Measurements from ENCODE around the gene TBC1D21.

Gene TBC1D21

GRCh38 chr15:73862276-73862675 is 11.1 kb upstream of the TBC1D21 start:
- DNase-seq = no peak

- no peak for DNase-seq
These were observed 8.0 kb upstream of the TBC1D21 start for GRCh38 chr15:73865379-73865778.

- DNase-seq = no peak
These were observed 7.5 kb upstream of the TBC1D21 start for GRCh38 chr15:73865904-73866303.

- no peak for DNase-seq
These were observed 6.9 kb upstream of the TBC1D21 start for GRCh38 chr15:73866481-73866880.

GRCh38 chr15:73866881-73867410 is 6.4 kb upstream of the TBC1D21 start:
- DNase-seq = no peak

- DNase-seq = no peak
These were observed 5.9 kb upstream of the TBC1D21 start for GRCh38 chr15:73867426-73867825.

- no peak for DNase-seq
These were observed 5.4 kb upstream of the TBC1D21 start for GRCh38 chr15:73867956-73868355.

GRCh38 chr15:73869216-73869995 is 4.0 kb upstream of the TBC1D21 start:
- no peak for DNase-seq

GRCh38 chr15:73870700-73871408 is 2.5 kb upstream of the TBC1D21 start:
- no peak for DNase-seq

- no peak for DNase-seq
These were observed 1.0 kb upstream of the TBC1D21 start for GRCh38 chr15:73872346-73872745.

GRCh38 chr15:73873889-73874511 is 636 bp downstream of the TBC1D21 start:
- peak; percentile 19 to 84 for DNase-seq

- DNase-seq = no peak
These were observed 6.1 kb downstream of the TBC1D21 start for GRCh38 chr15:73879426-73879825.

GRCh38 chr15:73881579-73882320 is 8.4 kb downstream of the TBC1D21 start:
- DNase-seq = no peak

- no peak for DNase-seq
These were observed 9.5 kb downstream of the TBC1D21 start for GRCh38 chr15:73882761-73883419.

- no peak for DNase-seq
These were observed 10.8 kb downstream of the TBC1D21 start for GRCh38 chr15:73884159-73884558.

GRCh38 chr15:73885954-73886700 is 12.8 kb downstream of the TBC1D21 start:
- no peak for DNase-seq

GRCh38 chr15:73886717-73887345 is 13.5 kb downstream of the TBC1D21 start:
- DNase-seq = no peak

GRCh38 chr15:73887481-73887880 is 14.1 kb downstream of the TBC1D21 start:
- DNase-seq = no peak

GRCh38 chr15:73888224-73889041 is 15.1 kb downstream of the TBC1D21 start:
- no peak for DNase-seq

All from NCI-H526 (cell line).